Measurements from ENCODE around the gene IL17REL. TPM values are rescaled to one million over a fixed set of nuclear protein-coding genes. Genes with fewer than 3 reads are reported as not detected.

The IL17REL gene
- total RNA-seq, 2 donors from 2014 or later, result 0.68 TPM; not detected in 1

GRCh38 chr22:50016988-50017700 is 4.6 kb upstream of the IL17REL start:
- no peak overlapping the region for H3K27ac ChIP-seq
- intact Hi-C loops (cut with DNase I), result no loop called here
- H3K36me3 ChIP-seq, result no peaks in the 10 kb centered on the region
- WGBS, result 84% methylated on average over 21 of the region's 21 CpGs
- no peak overlapping the region for H3K4me3 ChIP-seq
- TF ChIP-seq POLR2AphosphoS5 (IDR thresholded peaks at IDR 0.05) (no peak), POLR2A (IDR thresholded peaks at IDR 0.05) (no peak)
- TF ChIP-seq, protein P1, sequence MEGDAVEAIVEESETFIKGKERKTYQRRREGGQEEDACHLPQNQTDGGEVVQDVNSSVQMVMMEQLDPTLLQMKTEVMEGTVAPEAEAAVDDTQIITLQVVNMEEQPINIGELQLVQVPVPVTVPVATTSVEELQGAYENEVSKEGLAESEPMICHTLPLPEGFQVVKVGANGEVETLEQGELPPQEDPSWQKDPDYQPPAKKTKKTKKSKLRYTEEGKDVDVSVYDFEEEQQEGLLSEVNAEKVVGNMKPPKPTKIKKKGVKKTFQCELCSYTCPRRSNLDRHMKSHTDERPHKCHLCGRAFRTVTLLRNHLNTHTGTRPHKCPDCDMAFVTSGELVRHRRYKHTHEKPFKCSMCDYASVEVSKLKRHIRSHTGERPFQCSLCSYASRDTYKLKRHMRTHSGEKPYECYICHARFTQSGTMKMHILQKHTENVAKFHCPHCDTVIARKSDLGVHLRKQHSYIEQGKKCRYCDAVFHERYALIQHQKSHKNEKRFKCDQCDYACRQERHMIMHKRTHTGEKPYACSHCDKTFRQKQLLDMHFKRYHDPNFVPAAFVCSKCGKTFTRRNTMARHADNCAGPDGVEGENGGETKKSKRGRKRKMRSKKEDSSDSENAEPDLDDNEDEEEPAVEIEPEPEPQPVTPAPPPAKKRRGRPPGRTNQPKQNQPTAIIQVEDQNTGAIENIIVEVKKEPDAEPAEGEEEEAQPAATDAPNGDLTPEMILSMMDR (IDR thresholded peaks at IDR 0.05), result no peak
- peaks cover 7% of the 10 kb centered on the region for H3K27me3 ChIP-seq (replicated peaks; ENCODE audit: insufficient read depth)
- no peak for DNase-seq (ENCODE audit: low spot score)
- H3K4me1 ChIP-seq (replicated peaks), result peaks cover 6% of the 10 kb centered on the region
- H3K9me3 ChIP-seq, result no peaks in the 10 kb centered on the region

- intact Hi-C loops (cut with DNase I), result no loop called here
- Histone ChIP-seq H3K4me1 (replicated peaks) (peaks cover 6% of the 10 kb centered on the region), H3K4me3 (no peak overlapping the region), H3K36me3 (no peaks in the 10 kb centered on the region), H3K27me3 (replicated peaks; ENCODE audit: insufficient read depth) (peaks cover 11% of the 10 kb centered on the region), H3K9me3 (no peaks in the 10 kb centered on the region), H3K27ac (no peak overlapping the region)
- TF ChIP-seq POLR2AphosphoS5 (IDR thresholded peaks at IDR 0.05), result no peak
- no peak for TF ChIP-seq POLR2A (IDR thresholded peaks at IDR 0.05)
- TF ChIP-seq, protein P1 (IDR thresholded peaks at IDR 0.05), result no peak
- DNase-seq (ENCODE audit: low spot score), result no peak
- 89% methylated on average over 7 of the region's 20 CpGs for WGBS
Measured at GRCh38 chr22:50016308-50016987, 3.9 kb upstream of the IL17REL start.

- peaks cover 6% of the 10 kb centered on the region for H3K4me1 ChIP-seq (replicated peaks)
- WGBS, result 47% methylated on average over 26 of the region's 30 CpGs
- H3K36me3 ChIP-seq, result no peaks in the 10 kb centered on the region
- no peak overlapping the region for H3K27ac ChIP-seq
- TF ChIP-seq POLR2A (IDR thresholded peaks at IDR 0.05) (no peak), POLR2AphosphoS5 (IDR thresholded peaks at IDR 0.05) (no peak)
- TF ChIP-seq, protein P1 (IDR thresholded peaks at IDR 0.05), result no peak
- intact Hi-C loops (cut with DNase I), result no loop called here
- no peak overlapping the region for H3K4me3 ChIP-seq
- peaks cover 16% of the 10 kb centered on the region for H3K27me3 ChIP-seq (replicated peaks; ENCODE audit: insufficient read depth)
- DNase-seq (ENCODE audit: low spot score), result no peak
- H3K9me3 ChIP-seq, result no peaks in the 10 kb centered on the region
Measured at GRCh38 chr22:50015451-50016307, 3.1 kb upstream of the IL17REL start.

GRCh38 chr22:50014655-50015401 is 2.3 kb upstream of the IL17REL start:
- H3K36me3 ChIP-seq, result no peaks in the 10 kb centered on the region
- H3K4me3 ChIP-seq, result no peak overlapping the region
- peaks cover 19% of the 10 kb centered on the region for H3K27me3 ChIP-seq (replicated peaks; ENCODE audit: insufficient read depth)
- WGBS, result 5% methylated on average over 50 of the region's 91 CpGs
- TF ChIP-seq, protein P1 (IDR thresholded peaks at IDR 0.05), result no peak
- TF ChIP-seq POLR2A (IDR thresholded peaks at IDR 0.05) (no peak), POLR2AphosphoS5 (IDR thresholded peaks at IDR 0.05) (no peak)
- H3K9me3 ChIP-seq, result no peaks in the 10 kb centered on the region
- no peak overlapping the region for H3K27ac ChIP-seq
- DNase-seq (ENCODE audit: low spot score), result no peak
- intact Hi-C loops (cut with DNase I), result no loop called here
- H3K4me1 ChIP-seq (replicated peaks), result peaks cover 6% of the 10 kb centered on the region
